Astrocyte of the spinal cord (primary cell): ENCODE measurements around the gene ALOX12.
"Not testable (repeated sequence)": the region's sequence is repeated elsewhere in the genome, so short reads cannot be mapped to it uniquely, and the experiment has no call there.

Experiments used
- DNase-seq: peaks from one replicate; pipeline ENCODE4 v3.0.0; 2011; ENCODE audit warnings: low read depth, low spot score
- H3K4me3 ChIP-seq: 2 replicates; pipeline ENCODE4 v1.5.1; 2011; ENCODE audit warnings: low read depth, mild to moderate bottlenecking, low read length, moderate library complexity
- CTCF ChIP-seq: IDR thresholded peaks from 2 replicates; pipeline ENCODE4 v1.5.1; 2012; ENCODE audit warnings: low read depth, mild to moderate bottlenecking, low read length, inconsistent platforms
- in situ Hi-C: cut with HindIII; loops from 2 replicates; pipeline ENCODE4 v1.10.0; 2017; ENCODE audit warnings: low sequenced_read_pairs

ALOX12 gene

GRCh38 chr17:6995500-6996255 lies at the start of gene ALOX12:
ALOX12 (plus strand) TSS chr17:6996049; CDS start chr17:6996118, 69 bp downstream.
- in situ Hi-C loops: no loop called here
- DNase-seq: no peak
- no peak within 1 kb of the TSS for H3K4me3 ChIP-seq
- TF ChIP-seq CTCF: no peak

GRCh38 chr17:6947745-6948144 lies 48.1 kb upstream of the ALOX12 start:
- TF ChIP-seq CTCF: no peak
- H3K4me3 ChIP-seq: no peak overlapping the region
- in situ Hi-C loops: no loop called here
- DNase-seq: no peak

- in situ Hi-C loops: no loop called here
- no peak for DNase-seq
- TF ChIP-seq CTCF: no peak
- no peak overlapping the region for H3K4me3 ChIP-seq
These were observed 47.3 kb upstream of the ALOX12 start for GRCh38 chr17:6948562-6948961.

- no peak for TF ChIP-seq CTCF
- H3K4me3 ChIP-seq: no peak overlapping the region
- no peak for DNase-seq
- in situ Hi-C loops: no loop called here
These were observed 46.9 kb upstream of the ALOX12 start for GRCh38 chr17:6948976-6949375.

- in situ Hi-C loops, DNase-seq, H3K4me3 ChIP-seq: not testable (repeated sequence)
These were observed 44.9 kb upstream of the ALOX12 start for GRCh38 chr17:6950938-6951337.

GRCh38 chr17:6953689-6954088 lies 42.2 kb upstream of the ALOX12 start:
- no peak overlapping the region for H3K4me3 ChIP-seq
- in situ Hi-C loops: no loop called here
- no peak for TF ChIP-seq CTCF

GRCh38 chr17:6959700-6960099 lies 36.1 kb upstream of the ALOX12 start:
- in situ Hi-C loops: no loop called here
- TF ChIP-seq CTCF: no peak
- H3K4me3 ChIP-seq: no peak overlapping the region
- no peak for DNase-seq

More at GRCh38 chr17:6953689-6954088, 42.2 kb upstream of the ALOX12 start:
- no peak for DNase-seq
